ENCODE measurements around the gene PARD3. TPM values are rescaled to one million over a fixed set of nuclear protein-coding genes. Genes with fewer than 3 reads are reported as not detected.

Gene PARD3
- total RNA-seq, 4 donors from 2014 or later: 150 to 172 (median 165) TPM

- TF ChIP-seq POLR2A (IDR thresholded peaks at IDR 0.05) (no peak), CTCF (IDR thresholded peaks at IDR 0.05) (no peak)
- 80 to 82% methylated on average over 1 of the region's 1 CpG for WGBS, 2 donors
- no peak for DNase-seq (ENCODE audit: low spot score in 2 of 2)
- no peak overlapping the region for H3K4me3 ChIP-seq (ENCODE audit: low read depth, poor library complexity, severe bottlenecking)
- intact Hi-C loops (cut with DNase I; ENCODE audit: low total_unique reads): no loop called here
These were observed 577.1 kb downstream of the PARD3 start for GRCh38 chr10:34237898-34238455.

GRCh38 chr10:34236931-34237330 lies 578.2 kb downstream of the PARD3 start:
- intact Hi-C loops (cut with DNase I; ENCODE audit: low total_unique reads): no loop called here
- no peak overlapping the region for H3K4me3 ChIP-seq (ENCODE audit: low read depth, poor library complexity, severe bottlenecking)
- TF ChIP-seq POLR2A (IDR thresholded peaks at IDR 0.05) (no peak), CTCF (IDR thresholded peaks at IDR 0.05) (no peak)
- no peak for DNase-seq (ENCODE audit: low spot score in 2 of 2)
- 77 to 80% methylated on average over 4 of the region's 4 CpGs for WGBS, 2 donors

GRCh38 chr10:34235164-34235832 lies 579.8 kb downstream of the PARD3 start:
- TF ChIP-seq POLR2A (IDR thresholded peaks at IDR 0.05): no peak
- TF ChIP-seq CTCF (IDR thresholded peaks at IDR 0.05): no peak
- no peak overlapping the region for H3K4me3 ChIP-seq (ENCODE audit: low read depth, poor library complexity, severe bottlenecking)
- no peak for DNase-seq (ENCODE audit: low spot score in 2 of 2)
- WGBS, 2 donors: 78 to 84% methylated on average over 7 of the region's 7 CpGs
- intact Hi-C loops (cut with DNase I; ENCODE audit: low total_unique reads): no loop called here

GRCh38 chr10:34232481-34232880 lies 582.6 kb downstream of the PARD3 start:
- no peak for TF ChIP-seq POLR2A (IDR thresholded peaks at IDR 0.05)
- no peak for TF ChIP-seq CTCF (IDR thresholded peaks at IDR 0.05)
- H3K4me3 ChIP-seq (ENCODE audit: low read depth, poor library complexity, severe bottlenecking): no peak overlapping the region
- intact Hi-C loops (cut with DNase I; ENCODE audit: low total_unique reads): no loop called here
- no peak for DNase-seq (ENCODE audit: low spot score in 2 of 2)
- WGBS, 2 donors: 92 to 94% methylated on average over 4 of the region's 4 CpGs

GRCh38 chr10:34231441-34232180 lies 583.5 kb downstream of the PARD3 start:
- no peak overlapping the region for H3K4me3 ChIP-seq (ENCODE audit: low read depth, poor library complexity, severe bottlenecking)
- no peak for DNase-seq (ENCODE audit: low spot score in 2 of 2)
- WGBS, 2 donors: 84 to 89% methylated on average over 11 of the region's 11 CpGs
- no peak for TF ChIP-seq CTCF (IDR thresholded peaks at IDR 0.05)
- no peak for TF ChIP-seq POLR2A (IDR thresholded peaks at IDR 0.05)
- intact Hi-C loops (cut with DNase I; ENCODE audit: low total_unique reads): no loop called here
